MCF 10A (cell line): Measurements from ENCODE around the gene RPH3AL. TPM values are rescaled to one million over a fixed set of nuclear protein-coding genes. Genes with fewer than 3 reads are reported as not detected.

ENCODE experiments used
- BruUV-seq: library from RNA; stranded (reverse); fragments of 400-500 nt; replicated peaks from 2 replicates; lab custom pipeline; 2021; lab: Mats Ljungman, UMichigan
- CTCF ChIA-PET: fragments of 300-600 bp; sonication (Branson Sonifier 250); formaldehyde crosslinking; extraction: SDS; loops from one replicate; lab custom pipeline; 2021; ENCODE audit warnings: antibody characterized with exemption, inconsistent platforms; lab: Yijun Ruan, JAX
- POLR2A ChIA-PET: fragments of 300-600, 350-650 bp; sonication (Branson Sonifier 250); formaldehyde crosslinking; extraction: SDS; loops from one replicate; lab custom pipeline; 2020; ENCODE audit warnings: antibody characterized with exemption, inconsistent platforms; lab: Yijun Ruan, JAX
- DNase-seq: peaks from one replicate; pipeline ENCODE4 v3.0.0-alpha.2; 2018; ENCODE audit not compliant: unreplicated experiment
- H3K27ac Mint-ChIP-seq: one replicate; pipeline ENCODE4 v1.8.0; 2022; ENCODE audit warnings: mild to moderate bottlenecking, low read depth, mixed read lengths; ENCODE audit not compliant: unreplicated experiment
- H3K27me3 Mint-ChIP-seq: one replicate; pipeline ENCODE4 v1.8.0; 2022; ENCODE audit warnings: mixed read lengths; ENCODE audit not compliant: insufficient read depth, unreplicated experiment
- H3K36me3 Mint-ChIP-seq: one replicate; pipeline ENCODE4 v1.8.0; 2022; ENCODE audit warnings: mild to moderate bottlenecking, moderate library complexity, mixed read lengths; ENCODE audit not compliant: insufficient read depth, unreplicated experiment
- H3K4me1 Mint-ChIP-seq: one replicate; pipeline ENCODE4 v1.8.0; 2022; ENCODE audit warnings: mixed read lengths; ENCODE audit not compliant: insufficient read depth, unreplicated experiment
- H3K4me3 Mint-ChIP-seq: one replicate; pipeline ENCODE4 v1.8.0; 2022; ENCODE audit warnings: mild to moderate bottlenecking, moderate library complexity, mixed read lengths; ENCODE audit not compliant: unreplicated experiment
- H3K9me3 Mint-ChIP-seq: one replicate; pipeline ENCODE4 v1.8.0; 2022; ENCODE audit warnings: mixed read lengths; ENCODE audit not compliant: unreplicated experiment
- CTCF ChIP-seq: fragments of 200-600 bp; IDR thresholded peaks from one replicate; pipeline ENCODE4 v1.8.0; 2022; ENCODE audit warnings: antibody characterized with exemption, mild to moderate bottlenecking; ENCODE audit not compliant: unreplicated experiment
- intact Hi-C: fragments of 100-400 bp; cut with micrococcal nuclease; formaldehyde crosslinking; loops from 2 replicates; pipeline ENCODE4 v1.14.1; 2022
- total RNA-seq: library from RNA; stranded (reverse); gene quantifications from 2 replicates; pipeline ENCODE4 v1.2.3, GENCODE V29; 2022

RPH3AL gene
- total RNA-seq, 1 experiment from 2014 or later = 0.89 TPM

- TF ChIP-seq CTCF = no peak
- CTCF ChIA-PET = no interaction called here
- peaks cover 11% of the 10 kb centered on the region for H3K9me3 Mint-ChIP-seq
- no peaks in the 10 kb centered on the region for H3K36me3 Mint-ChIP-seq
- peaks cover 22% of the 10 kb centered on the region for H3K27me3 Mint-ChIP-seq
- no peak overlapping the region for H3K4me3 Mint-ChIP-seq
- no peak overlapping the region for H3K27ac Mint-ChIP-seq
- no peak for DNase-seq
- H3K4me1 Mint-ChIP-seq = no peaks in the 10 kb centered on the region
- no TSS peak for BruUV-seq
- POLR2A ChIA-PET = no interaction called here
- intact Hi-C loops = no loop called here
These were observed 42.2 kb downstream of the RPH3AL start for GRCh38 chr17:310111-311010.

GRCh38 chr17:309361-309888, 43.2 kb downstream of the RPH3AL start:
- no peak overlapping the region for H3K27ac Mint-ChIP-seq
- DNase-seq = no peak
- no TSS peak for BruUV-seq
- H3K27me3 Mint-ChIP-seq = peaks cover 22% of the 10 kb centered on the region
- ChIA-PET POLR2A (no interaction called here), CTCF (no interaction called here)
- TF ChIP-seq CTCF = peak; percentile 44
- H3K4me1 Mint-ChIP-seq = no peaks in the 10 kb centered on the region
- intact Hi-C loops = no loop called here
- no peaks in the 10 kb centered on the region for H3K36me3 Mint-ChIP-seq
- no peak overlapping the region for H3K4me3 Mint-ChIP-seq
- peaks cover 2% of the 10 kb centered on the region for H3K9me3 Mint-ChIP-seq

- CTCF ChIA-PET = no interaction called here
- H3K4me3 Mint-ChIP-seq = no peak overlapping the region
- no peak for TF ChIP-seq CTCF
- BruUV-seq = no TSS peak
- POLR2A ChIA-PET = no interaction called here
- no peak overlapping the region for H3K27ac Mint-ChIP-seq
- H3K36me3 Mint-ChIP-seq = no peaks in the 10 kb centered on the region
- H3K4me1 Mint-ChIP-seq = no peaks in the 10 kb centered on the region
- DNase-seq = no peak
- peaks cover 16% of the 10 kb centered on the region for H3K27me3 Mint-ChIP-seq
- intact Hi-C loops = no loop called here
- no peaks in the 10 kb centered on the region for H3K9me3 Mint-ChIP-seq
These were observed 44.7 kb downstream of the RPH3AL start for GRCh38 chr17:307741-308507.

- intact Hi-C loops = no loop called here
- ChIA-PET CTCF (no interaction called here), POLR2A (interaction anchor here (0.7 kb wide), 1 partner anchor 42 kb away, joined by 5 read pairs; no protein-coding TSS in a partner anchor)
- no peak for DNase-seq
- H3K4me1 Mint-ChIP-seq = no peaks in the 10 kb centered on the region
- H3K27ac Mint-ChIP-seq = no peak overlapping the region
- no peaks in the 10 kb centered on the region for H3K36me3 Mint-ChIP-seq
- H3K9me3 Mint-ChIP-seq = no peaks in the 10 kb centered on the region
- no peak for TF ChIP-seq CTCF
- H3K4me3 Mint-ChIP-seq = no peak overlapping the region
- peaks cover 14% of the 10 kb centered on the region for H3K27me3 Mint-ChIP-seq
- no TSS peak for BruUV-seq
These were observed 45.3 kb downstream of the RPH3AL start for GRCh38 chr17:307295-307691.
